ENCODE measurements around the gene TXNDC5. TPM values are rescaled to one million over a fixed set of nuclear protein-coding genes. Genes with fewer than 3 reads are reported as not detected.
A peak's percentile ranks its signal among the peaks of the same experiment; 100 is the strongest.

Gene TXNDC5
- total RNA-seq, 3 donors from 2014 or later = 59.1 to 122 (median 59.3) TPM

GRCh38 chr6:7914991-7915789 is 4.6 kb upstream of the TXNDC5 start:
- Histone ChIP-seq H3K36me3 (ENCODE audit: low read depth) (no peaks in the 10 kb centered on the region), H3K4me1 (ENCODE audit: low read depth) (no peaks in the 10 kb centered on the region), H3K9me3 (no peaks in the 10 kb centered on the region), H3K4me3 (no peak overlapping the region)
- intact Hi-C loops (cut with DNase I, micrococcal nuclease) = no loop called here
- ATAC-seq (no peak), DNase-seq (no peak)
- no peak for TF ChIP-seq CTCF (IDR thresholded peaks at IDR 0.05)

GRCh38 chr6:7914311-7914710 is 3.7 kb upstream of the TXNDC5 start:
- TF ChIP-seq CTCF (IDR thresholded peaks at IDR 0.05) = no peak
- no peaks in the 10 kb centered on the region for H3K36me3 ChIP-seq (ENCODE audit: low read depth)
- ATAC-seq (no peak), DNase-seq (no peak)
- H3K9me3 ChIP-seq = no peaks in the 10 kb centered on the region
- peaks cover 2% of the 10 kb centered on the region for H3K4me1 ChIP-seq (ENCODE audit: low read depth)
- H3K4me3 ChIP-seq = no peak overlapping the region
- intact Hi-C loops (cut with DNase I, micrococcal nuclease) = no loop called here

- intact Hi-C loops (cut with DNase I, micrococcal nuclease) = no loop called here
- Histone ChIP-seq H3K9me3 (no peaks in the 10 kb centered on the region), H3K4me1 (ENCODE audit: low read depth) (peaks cover 6% of the 10 kb centered on the region), H3K36me3 (ENCODE audit: low read depth) (no peaks in the 10 kb centered on the region), H3K4me3 (no peak overlapping the region)
- ATAC-seq (no peak), DNase-seq (no peak)
- TF ChIP-seq CTCF (IDR thresholded peaks at IDR 0.05) = no peak
Measured at GRCh38 chr6:7912736-7913517, 2.3 kb upstream of the TXNDC5 start.

GRCh38 chr6:7912024-7912423 is 1.4 kb upstream of the TXNDC5 start:
- no peak for TF ChIP-seq CTCF (IDR thresholded peaks at IDR 0.05)
- no peaks in the 10 kb centered on the region for H3K9me3 ChIP-seq
- H3K4me3 ChIP-seq = no peak overlapping the region
- DNase-seq (no peak), ATAC-seq (no peak)
- no peaks in the 10 kb centered on the region for H3K36me3 ChIP-seq (ENCODE audit: low read depth)
- H3K4me1 ChIP-seq (ENCODE audit: low read depth) = peaks cover 6% of the 10 kb centered on the region
- intact Hi-C loops (cut with DNase I, micrococcal nuclease) = no loop called here

GRCh38 chr6:7911345-7911725 is 747 bp upstream of the TXNDC5 start:
- peaks cover 6% of the 10 kb centered on the region for H3K4me1 ChIP-seq (ENCODE audit: low read depth)
- DNase-seq = peak in 1 of 3 donors; percentile 44
- no peak for TF ChIP-seq CTCF (IDR thresholded peaks at IDR 0.05)
- ATAC-seq = peak; percentile 59
- no peaks in the 10 kb centered on the region for H3K36me3 ChIP-seq (ENCODE audit: low read depth)
- no peak overlapping the region for H3K4me3 ChIP-seq
- H3K9me3 ChIP-seq = no peaks in the 10 kb centered on the region
- intact Hi-C loops (cut with DNase I, micrococcal nuclease) = no loop called here

Measured in mucosa of descending colon (tissue), 3 donors.